GM12878 (cell line): ENCODE results near the gene ZBTB44. TPM values are rescaled to one million over a fixed set of nuclear protein-coding genes. Genes with fewer than 3 reads are reported as not detected.

Experiments used
- ATAC-seq: fragments of 200-7000 bp; cut with Tn5 transposase; 3 replicates; pipeline ENCODE4 v1.9.1; 2020; ENCODE audit warnings: mild to moderate bottlenecking, moderate library complexity
- BruUV-seq: library from RNA; stranded (reverse); fragments of 400-500 nt; replicated peaks from 2 replicates; lab custom pipeline; 2021; lab: Mats Ljungman, UMichigan
- CTCF ChIA-PET: fragments of 300-600 bp; sonication (Branson Sonifier 250); formaldehyde crosslinking; extraction: SDS; loops from one replicate; lab custom pipeline; 2021; ENCODE audit warnings: inconsistent platforms; lab: Yijun Ruan, JAX
- POLR2A ChIA-PET: fragments of 350-600 bp; formaldehyde crosslinking; extraction: SDS; loops from one replicate; lab custom pipeline; 2021; ENCODE audit warnings: inconsistent platforms; lab: Charles Lee
- RAD21 ChIA-PET: fragments of 300-600 bp; sonication (Branson Sonifier 250); formaldehyde crosslinking; loops from one replicate; lab custom pipeline; 2023; ENCODE audit warnings: antibody characterized with exemption; ENCODE audit not compliant: unreplicated experiment; lab: Charles Lee
- SMC1A ChIA-PET: fragments of 300-600 bp; sonication (Branson Sonifier 250); formaldehyde crosslinking; loops from one replicate; lab custom pipeline; 2023; ENCODE audit not compliant: unreplicated experiment, uncharacterized antibody; lab: Charles Lee
- DNase-seq: peaks from one replicate; pipeline ENCODE4 v3.0.0-alpha.2; 2011; ENCODE audit warnings: low read depth, low spot score
- FAIRE-seq: peaks from 3 replicates; lab custom pipeline; 2011; peaks lifted over from hg19 to GRCh38; lab: Jason Lieb, UNC
- H2AFZ ChIP-seq: 2 replicates; pipeline ENCODE4 v1.6.0; 2011; ENCODE audit warnings: low read depth, low read length, control low read depth; ENCODE audit not compliant: control insufficient read depth
- H3K27ac ChIP-seq: 2 replicates; pipeline ENCODE4 v1.5.1; 2011; ENCODE audit warnings: control low read depth; ENCODE audit not compliant: control insufficient read depth, insufficient read depth
- H3K27me3 ChIP-seq, 2 experiments: replicated peaks in 1 of 2; 2 replicates each; pipeline versions ENCODE4 v1.6.0 to v1.6.1; 2011; ENCODE audit warnings: low read length in 1 of 2; ENCODE audit not compliant: control insufficient read depth in 2 of 2, insufficient read depth in 2 of 2
- H3K36me3 ChIP-seq, 2 experiments: 2 replicates each; pipeline ENCODE4 v1.5.1; 2011; ENCODE audit warnings: low read length in 1 of 2; ENCODE audit not compliant: control insufficient read depth in 2 of 2, insufficient read depth in 2 of 2
- H3K4me1 ChIP-seq: 2 replicates; pipeline ENCODE4 v1.6.1; 2011; ENCODE audit warnings: mild to moderate bottlenecking, low read length, moderate library complexity, mixed read lengths; ENCODE audit not compliant: control insufficient read depth, insufficient read depth
- H3K4me2 ChIP-seq: 2 replicates; pipeline ENCODE4 v1.6.0; 2011; ENCODE audit warnings: control low read depth; ENCODE audit not compliant: control insufficient read depth, insufficient read depth
- H3K4me3 ChIP-seq: fragments of 200-600 bp; sonication (generic); 2 replicates; pipeline ENCODE4 v1.5.1; 2016
- H3K79me2 ChIP-seq: 2 replicates; pipeline ENCODE4 v1.6.0; 2011; ENCODE audit warnings: low read length; ENCODE audit not compliant: control insufficient read depth, insufficient read depth
- H3K9ac ChIP-seq: 2 replicates; pipeline ENCODE4 v1.8.0; 2011; ENCODE audit warnings: low read length, control low read depth, mixed read lengths; ENCODE audit not compliant: control insufficient read depth, insufficient read depth
- H3K9me3 ChIP-seq: replicated peaks from 3 replicates; pipeline ENCODE4 v1.5.1; 2011; ENCODE audit warnings: mild to moderate bottlenecking, low read length; ENCODE audit not compliant: control insufficient read depth, insufficient read depth
- H4K20me1 ChIP-seq: 2 replicates; pipeline ENCODE4 v1.6.0; 2011; ENCODE audit not compliant: control insufficient read depth, insufficient read depth
- ATF2 ChIP-seq: IDR thresholded peaks from 2 replicates; pipeline ENCODE4 v1.6.1; 2012; ENCODE audit warnings: low read length, inconsistent platforms
- ATF7 ChIP-seq: fragments of 450-650 bp; IDR thresholded peaks from 2 replicates; pipeline ENCODE4 v1.6.1; 2016; ENCODE audit warnings: low read depth, mild to moderate bottlenecking
- BACH1 ChIP-seq: fragments of 450-650 bp; IDR thresholded peaks from 2 replicates; pipeline ENCODE4 v1.6.1; 2017; ENCODE audit warnings: mild to moderate bottlenecking, borderline replicate concordance
- BCL11A ChIP-seq: IDR thresholded peaks from 2 replicates; pipeline ENCODE4 v1.6.1; 2011; ENCODE audit warnings: low read depth, low read length
- CBFB ChIP-seq: IDR thresholded peaks from 2 replicates; pipeline ENCODE4 v1.6.1; 2016; ENCODE audit warnings: antibody characterized with exemption, low read depth
- DPF2 ChIP-seq: fragments of 450-650 bp; IDR thresholded peaks from 2 replicates; pipeline ENCODE4 v1.6.1; 2017; ENCODE audit warnings: mild to moderate bottlenecking
- EZH2 ChIP-seq: IDR thresholded peaks from 2 replicates; pipeline ENCODE4 v1.6.1; 2012; ENCODE audit warnings: low read depth, mild to moderate bottlenecking, control low read depth, inconsistent platforms, low read length, borderline replicate concordance; ENCODE audit not compliant: control insufficient read depth
- GATAD2B ChIP-seq: fragments of 450-650 bp; conservative IDR thresholded peaks from 2 replicates; pipeline ENCODE4 v1.6.1; 2017; ENCODE audit warnings: low read depth, mild to moderate bottlenecking, moderate library complexity
- NFXL1 ChIP-seq: fragments of 450-650 bp; IDR thresholded peaks from 2 replicates; pipeline ENCODE4 v1.6.1; 2017; ENCODE audit warnings: antibody characterized with exemption, mild to moderate bottlenecking, borderline replicate concordance
- NFYA ChIP-seq: IDR thresholded peaks from 2 replicates; pipeline ENCODE4 v1.6.1; 2011; ENCODE audit warnings: low read depth, mild to moderate bottlenecking, low read length, improper control_type of control experiment, borderline replicate concordance
- TCF7 ChIP-seq: IDR thresholded peaks from 2 replicates; pipeline ENCODE4 v1.6.1; 2014; ENCODE audit warnings: antibody characterized with exemption, borderline replicate concordance
- WGBS: methylation state at CpG from one replicate; pipeline ENCODE4 v1.1.6; 2016; ENCODE audit warnings: low lambda C conversion rate; ENCODE audit not compliant: insufficient replicate concordance, insufficient coverage; ENCODE audit errors: missing lambda C conversion rate; 5-methylcytosine and 5-hydroxymethylcytosine counted together
- in situ Hi-C: fragments of 300-500 bp; cut with MboI; formaldehyde crosslinking; loops from 9 replicates; pipeline ENCODE4 v1.14.3; 2018; ENCODE audit warnings: mixed read lengths
- intact Hi-C: fragments of 100-400 bp; cut with micrococcal nuclease; formaldehyde crosslinking; loops from one replicate; pipeline ENCODE4 v1.14.2; 2022; ENCODE audit not compliant: unreplicated experiment
- polyA plus RNA-seq, 11 experiments: library from polyadenylated mRNA; depleted of rRNA in 4 of 11; unstranded in 6 of 11; stranded (reverse) in 5 of 11; fragments of >200 nt; fragmentation: Nextera tagmentation in 4 of 11; fragmentation: Illumina TruSeq in 1 of 11; extraction: Ambion mirVana in 4 of 11; extraction: Trizol in 1 of 11; gene quantifications; 1 replicate in 1 of 11; 2 replicates in 10 of 11; pipeline versions ENCODE4 v1.2.1 to v1.2.3, GENCODE V29; 2011 to 2016; ENCODE audit warnings: inconsistent platforms in 2 of 11, missing spikeins in 2 of 11, low read depth in 1 of 11
- total RNA-seq, 4 experiments: library from RNA; depleted of rRNA in 3 of 4; stranded (reverse); fragments of >200 nt in 3 of 4; fragmentation: Illumina TruSeq in 1 of 4; extraction: Trizol in 1 of 4; gene quantifications; 2 replicates each; pipeline versions ENCODE4 v1.2.1 to v1.2.3, GENCODE V29; 2013 to 2021

Gene ZBTB44
- total and polyA plus RNA-seq, 10 of the 15 experiments (the other 5 are each of a cell fraction or from before 2014, with no cell fraction given): 2.8 to 38.2 (median 12.2) TPM

GRCh38 chr11:130211144-130211543, 103.6 kb downstream of the ZBTB44 start:
- DNase-seq (no peak), ATAC-seq (no peak), FAIRE-seq (no peak)
- H3K9ac ChIP-seq: no peak overlapping the region
- no peak overlapping the region for H3K4me2 ChIP-seq
- no peaks in the 10 kb centered on the region for H3K27me3 ChIP-seq
- no peaks in the 10 kb centered on the region for H3K4me1 ChIP-seq
- ChIA-PET POLR2A (no interaction called here), RAD21 (no interaction called here), CTCF (interaction anchor here (0.8 to 1.6 kb wide), 2 partner anchors 173 to 651 kb away, joined by 3 to 4 read pairs; no protein-coding TSS in a partner anchor), SMC1A (interaction anchor here (3.0 kb wide), 1 partner anchor 159 kb away, joined by 34 read pairs; no protein-coding TSS in a partner anchor)
- H3K79me2 ChIP-seq: no peaks in the 10 kb centered on the region
- 59% methylated on average over 3 of the region's 3 CpGs for WGBS
- H3K27ac ChIP-seq: no peak overlapping the region
- peaks cover 6% of the 10 kb centered on the region; the same call in 1 of the 2 replicates for H4K20me1 ChIP-seq
- no TSS peak for BruUV-seq
- no peak overlapping the region for H3K4me3 ChIP-seq
- H3K36me3 ChIP-seq: no peaks in the 10 kb centered on the region
- in situ Hi-C loops (loop anchor here (10.0 kb wide), 1 partner anchor 214 kb away; the partner anchor contains the start of gene ADAMTS8), intact Hi-C loops (no loop called here)
- TF ChIP-seq GATAD2B (no peak), DPF2 (no peak), NFXL1 (no peak), TCF7 (no peak), ATF2 (no peak), BACH1 (no peak), NFYA (no peak), BCL11A (no peak), ATF7 (no peak), CBFB (no peak), EZH2 (no peak)
- no peaks in the 10 kb centered on the region for H3K9me3 ChIP-seq
- H2AFZ ChIP-seq: no peak overlapping the region
